Neutrophil (primary cell): ENCODE data around the gene KIAA1586.

Source experiments
- H3K27ac ChIP-seq: fragments of 200-600 bp; sonication (generic); 2 replicates; pipeline ENCODE4 v1.5.1; 2016; ENCODE audit warnings: mild to moderate bottlenecking, moderate library complexity
- H3K27me3 ChIP-seq: fragments of 200-600 bp; sonication (generic); 2 replicates; pipeline ENCODE4 v1.6.0; 2016; ENCODE audit warnings: mild to moderate bottlenecking
- H3K36me3 ChIP-seq: fragments of 200-600 bp; sonication (generic); 2 replicates; pipeline ENCODE4 v1.5.1; 2017
- H3K4me1 ChIP-seq, 2 experiments: fragments of 200-600 bp in 1 of 2; sonication (generic) in 1 of 2; 1 replicate in 1 of 2; 2 replicates in 1 of 2; pipeline versions ENCODE4 v1.5.1 to v1.6.1; 2013 to 2016; ENCODE audit warnings: low read depth in 1 of 2, low read length in 1 of 2, mild to moderate bottlenecking in 1 of 2, moderate library complexity in 1 of 2; ENCODE audit not compliant: control insufficient read depth in 1 of 2, insufficient read depth in 1 of 2
- H3K4me3 ChIP-seq, 2 experiments: fragments of 200-600 bp in 1 of 2; sonication (generic) in 1 of 2; 1 replicate in 1 of 2; 2 replicates in 1 of 2; pipeline ENCODE4 v1.5.1; 2013 to 2016; ENCODE audit warnings: low read depth in 1 of 2, low read length in 1 of 2, mild to moderate bottlenecking in 1 of 2, moderate library complexity in 1 of 2
- H3K9me3 ChIP-seq: fragments of 200-600 bp; sonication (generic); 2 replicates; pipeline ENCODE4 v1.5.1; 2016
- CTCF ChIP-seq: fragments of 200-600 bp; sonication (generic); IDR thresholded peaks from 2 replicates; pipeline ENCODE4 v1.5.1; 2016; ENCODE audit warnings: antibody characterized with exemption

The KIAA1586 gene

GRCh38 chr6:57097596-57097995, 51.1 kb downstream of the KIAA1586 start:
- Histone ChIP-seq H3K36me3 (peaks cover 37% of the 10 kb centered on the region), H3K27me3 (no peaks in the 10 kb centered on the region), H3K4me3 (no peak overlapping the region), H3K4me1 (no peaks in the 10 kb centered on the region), H3K9me3 (no peaks in the 10 kb centered on the region), H3K27ac (no peak overlapping the region)
- TF ChIP-seq CTCF = no peak

GRCh38 chr6:57102976-57103375, 56.5 kb downstream of the KIAA1586 start:
- Histone ChIP-seq H3K4me1 (peaks cover 5 to 13% of the 10 kb centered on the region in 2 experiments), H3K9me3 (no peaks in the 10 kb centered on the region), H3K36me3 (peaks cover 41% of the 10 kb centered on the region), H3K4me3 (no peak overlapping the region), H3K27me3 (no peaks in the 10 kb centered on the region), H3K27ac (no peak overlapping the region)
- TF ChIP-seq CTCF = no peak

DNA sequence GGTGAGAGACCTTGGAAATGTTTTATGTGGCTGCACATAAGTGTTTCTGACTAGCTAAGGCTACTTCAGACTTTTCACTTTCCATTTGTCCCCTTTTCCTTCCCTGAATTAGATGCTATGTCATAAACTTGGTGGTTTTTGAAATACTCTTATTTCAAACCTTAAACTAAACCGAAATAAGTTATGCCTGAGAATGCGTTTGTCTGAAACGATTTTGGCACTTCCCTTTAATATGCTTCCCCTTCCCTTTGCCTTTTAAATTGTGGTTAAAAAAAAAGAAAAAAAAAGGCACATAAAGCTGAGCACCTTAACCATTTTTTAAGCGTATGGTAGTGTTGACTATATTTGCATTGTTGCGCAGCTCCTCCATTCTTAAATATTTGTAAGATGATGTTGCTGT, 57.8 kb downstream of the KIAA1586 start:
- no peak overlapping the region for H3K4me3 ChIP-seq
- TF ChIP-seq CTCF = no peak
- H3K9me3 ChIP-seq = no peaks in the 10 kb centered on the region
- peaks cover 36% of the 10 kb centered on the region for H3K36me3 ChIP-seq
- H3K27me3 ChIP-seq = no peaks in the 10 kb centered on the region
- H3K27ac ChIP-seq = peak overlapping the region; percentile 64
- H3K4me1 ChIP-seq = peaks cover 5 to 13% of the 10 kb centered on the region in 2 experiments
